ENCODE data around the gene SSX2IP. TPM values are rescaled to one million over a fixed set of nuclear protein-coding genes. Genes with fewer than 3 reads are reported as not detected.

The SSX2IP gene
- polyA plus RNA-seq, 3 donors, result 0.85 to 2.8 (median 2.2) TPM

DNA sequence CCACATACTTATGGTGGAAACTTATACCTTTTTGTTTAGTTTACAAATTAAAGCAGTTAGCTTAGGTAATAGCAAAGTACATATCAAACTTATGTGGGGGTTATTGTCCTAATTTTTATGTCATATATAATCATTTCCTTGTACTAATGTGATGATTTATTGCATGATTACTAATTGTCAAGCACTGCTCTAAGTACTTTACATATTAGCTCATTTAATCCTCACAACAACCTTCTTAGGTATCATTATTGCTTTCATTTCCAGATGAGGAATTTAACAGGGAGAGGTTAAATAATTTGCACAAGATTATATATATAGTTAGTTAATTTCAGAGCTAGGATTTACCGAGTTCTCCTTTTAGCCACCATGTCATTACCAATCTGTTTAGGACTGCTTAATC, 11.9 kb upstream of the SSX2IP start:
- Mint-ChIP-seq H3K36me3 (no peaks in the 10 kb centered on the region), H3K9me3 (no peaks in the 10 kb centered on the region), H3K27ac (no peak overlapping the region), H3K4me3 (no peak overlapping the region), H3K27me3 (ENCODE audit: low read depth in 3 of 3) (no peaks in the 10 kb centered on the region), H3K4me1 (peaks cover 16% of the 10 kb centered on the region)
- Histone ChIP-seq H3K4me1 (ENCODE audit: control insufficient read depth in 1 of 2, insufficient read depth in 2 of 2, low read length in 2 of 2) (peaks cover 4 to 13% of the 10 kb centered on the region in 2 donors), H3K9me3 (replicated peaks in 1 of 2; ENCODE audit: control insufficient read depth in 1 of 2, insufficient read depth in 1 of 2, low read length in 2 of 2) (no peaks in the 10 kb centered on the region), H4K20me1 (ENCODE audit: insufficient read depth, low read length) (no peaks in the 10 kb centered on the region), H2AFZ (ENCODE audit: insufficient read depth, low read depth, low read length, poor library complexity, severe bottlenecking) (no peak overlapping the region), H3K79me2 (ENCODE audit: insufficient read depth, low read length) (no peaks in the 10 kb centered on the region), H3K27me3 (ENCODE audit: control insufficient read depth in 2 of 2, insufficient read depth in 2 of 2, low read length in 2 of 2) (no peaks in the 10 kb centered on the region), H3K9ac (ENCODE audit: insufficient read depth, low read length, poor library complexity, severe bottlenecking) (no peak overlapping the region), H3K27ac (ENCODE audit: low read depth in 1 of 2, low read length in 2 of 2) (no peak overlapping the region), H3K4me2 (replicated peaks; ENCODE audit: extremely low read depth, low read length, poor library complexity, severe bottlenecking) (no peak overlapping the region), H3K36me3 (replicated peaks in 1 of 2; ENCODE audit: control insufficient read depth in 1 of 2, insufficient read depth in 2 of 2, low read length in 2 of 2) (no peaks in the 10 kb centered on the region), H3K4me3 (replicated peaks in 1 of 3; ENCODE audit: low read depth in 2 of 3, low read length in 3 of 3) (no peak overlapping the region)
- DNase-seq, result no peak
- TF ChIP-seq CTCF (IDR thresholded peaks at IDR 0.05), result no peak
- no CpG with 5 or more reads among the region's 1 CpG for WGBS (ENCODE audit: insufficient coverage)
- intact Hi-C loops (cut with micrococcal nuclease), result no loop called here

- H2AFZ ChIP-seq (ENCODE audit: insufficient read depth, low read depth, low read length, poor library complexity, severe bottlenecking), result no peak overlapping the region
- no CpG with 5 or more reads among the region's 5 CpGs for WGBS (ENCODE audit: insufficient coverage)
- DNase-seq, result no peak
These were observed 11.1 kb upstream of the SSX2IP start for GRCh38 chr1:84701376-84701775.

More at GRCh38 chr1:84701376-84701775, 11.1 kb upstream of the SSX2IP start:
- H3K4me3 ChIP-seq (replicated peaks in 1 of 3; ENCODE audit: low read depth in 2 of 3, low read length in 3 of 3), result no peak overlapping the region
- intact Hi-C loops (cut with micrococcal nuclease), result no loop called here
- Mint-ChIP-seq H3K36me3 (no peaks in the 10 kb centered on the region), H3K4me3 (no peak overlapping the region), H3K27ac (no peak overlapping the region), H3K9me3 (no peaks in the 10 kb centered on the region), H3K27me3 (ENCODE audit: low read depth in 3 of 3) (no peaks in the 10 kb centered on the region), H3K4me1 (peaks cover 16% of the 10 kb centered on the region)
- H3K27ac ChIP-seq (ENCODE audit: low read depth in 1 of 2, low read length in 2 of 2), result no peak overlapping the region
- H3K27me3 ChIP-seq (ENCODE audit: control insufficient read depth in 2 of 2, insufficient read depth in 2 of 2, low read length in 2 of 2), result no peaks in the 10 kb centered on the region
- no peak overlapping the region for H3K9ac ChIP-seq (ENCODE audit: insufficient read depth, low read length, poor library complexity, severe bottlenecking)
- TF ChIP-seq CTCF (IDR thresholded peaks at IDR 0.05), result no peak
- peaks cover 4 to 13% of the 10 kb centered on the region in 2 donors for H3K4me1 ChIP-seq (ENCODE audit: control insufficient read depth in 1 of 2, insufficient read depth in 2 of 2, low read length in 2 of 2)
- no peaks in the 10 kb centered on the region for H3K79me2 ChIP-seq (ENCODE audit: insufficient read depth, low read length)
- H3K4me2 ChIP-seq (replicated peaks; ENCODE audit: extremely low read depth, low read length, poor library complexity, severe bottlenecking), result no peak overlapping the region
- no peaks in the 10 kb centered on the region for H4K20me1 ChIP-seq (ENCODE audit: insufficient read depth, low read length)
- H3K36me3 ChIP-seq (replicated peaks in 1 of 2; ENCODE audit: control insufficient read depth in 1 of 2, insufficient read depth in 2 of 2, low read length in 2 of 2), result no peaks in the 10 kb centered on the region
- no peaks in the 10 kb centered on the region for H3K9me3 ChIP-seq (replicated peaks in 1 of 2; ENCODE audit: control insufficient read depth in 1 of 2, insufficient read depth in 1 of 2, low read length in 2 of 2)

Data from CD14-positive monocyte (primary cell).